GM18508 (cell line): ENCODE results near the gene PERP.

ENCODE experiments used
- ATAC-seq: cut with Tn5 transposase; IDR thresholded peaks from one replicate; pipeline ENCODE4 v1.9.1; 2021; ENCODE audit warnings: moderate number of reproducible peaks; ENCODE audit not compliant: insufficient read depth, unreplicated experiment

The PERP gene

DNA sequence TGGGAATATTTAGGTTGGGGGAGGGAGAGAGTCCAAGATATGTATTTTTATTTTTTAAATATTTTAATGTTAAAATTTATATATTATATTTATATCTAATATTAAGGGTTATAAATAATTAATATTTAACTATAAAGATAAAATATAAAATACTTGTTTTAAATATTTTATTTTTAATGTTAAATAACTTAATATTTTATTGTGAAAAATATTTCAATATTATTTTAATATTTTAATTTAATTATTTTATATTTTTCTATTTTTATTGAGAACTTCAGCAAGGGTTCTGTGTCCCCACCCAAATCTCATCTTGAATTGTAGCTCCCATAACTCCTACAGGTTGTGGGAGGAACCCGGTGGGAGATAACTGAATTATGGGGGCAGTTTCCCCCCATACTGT, 34.0 kb downstream of the PERP start:
- no peak for ATAC-seq

DNA sequence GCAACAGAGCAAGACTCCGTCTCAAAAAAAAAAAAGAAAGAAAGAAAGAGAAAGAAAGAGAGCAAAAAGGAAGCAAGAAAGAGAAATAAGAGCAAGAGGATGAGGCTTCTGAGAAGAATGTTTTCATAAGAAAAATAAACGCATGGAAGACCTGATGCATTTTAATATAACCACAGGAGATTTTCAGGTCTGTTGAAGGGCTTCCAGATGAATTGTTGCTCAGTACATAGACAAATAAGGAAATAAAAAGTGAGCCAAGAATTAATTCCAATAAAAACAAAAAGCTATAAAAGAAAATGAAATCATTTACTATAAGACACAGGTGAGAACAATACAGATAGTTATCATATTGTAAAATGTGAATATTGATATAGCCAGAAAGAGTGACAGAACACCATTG, 43.5 kb downstream of the PERP start:
- no peak for ATAC-seq

DNA sequence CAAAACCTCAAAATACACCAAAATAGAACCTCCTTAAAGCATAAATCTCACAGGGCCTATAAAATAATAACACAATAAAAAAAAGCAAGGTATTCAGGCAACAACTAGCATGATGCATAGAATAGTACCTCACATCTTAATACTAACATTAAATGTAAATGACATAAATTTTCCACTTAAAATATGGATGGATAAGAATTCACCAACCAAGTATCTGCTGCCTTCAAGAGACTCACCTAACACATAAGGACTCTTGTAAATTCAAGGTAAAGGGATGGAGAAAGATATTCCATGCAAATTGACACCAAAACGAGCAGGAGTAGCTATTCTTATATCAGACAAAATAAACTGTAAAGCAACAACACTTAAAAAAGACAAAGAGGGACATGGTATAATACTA, 52.2 kb downstream of the PERP start:
- no peak for ATAC-seq

DNA sequence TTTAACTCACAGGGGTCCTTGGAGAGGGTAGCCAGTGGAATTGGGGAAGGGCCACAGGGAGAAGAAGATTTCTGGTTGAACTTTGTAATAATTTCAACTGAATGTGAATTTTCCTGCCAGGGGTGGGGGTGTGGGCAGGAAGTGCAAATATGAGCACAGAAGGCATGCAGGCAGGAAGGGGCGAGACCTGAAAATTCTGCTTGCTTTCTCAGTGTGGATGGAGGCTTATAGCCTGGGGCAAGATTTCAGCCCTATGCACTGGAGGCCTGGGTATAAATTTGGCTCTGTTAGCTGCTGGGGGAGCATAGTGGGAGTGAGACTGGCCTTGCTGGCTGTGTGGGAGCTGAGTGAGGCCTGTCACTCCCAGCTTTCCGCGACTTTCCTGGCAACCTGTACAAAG, 54.4 kb downstream of the PERP start:
- no peak for ATAC-seq

DNA sequence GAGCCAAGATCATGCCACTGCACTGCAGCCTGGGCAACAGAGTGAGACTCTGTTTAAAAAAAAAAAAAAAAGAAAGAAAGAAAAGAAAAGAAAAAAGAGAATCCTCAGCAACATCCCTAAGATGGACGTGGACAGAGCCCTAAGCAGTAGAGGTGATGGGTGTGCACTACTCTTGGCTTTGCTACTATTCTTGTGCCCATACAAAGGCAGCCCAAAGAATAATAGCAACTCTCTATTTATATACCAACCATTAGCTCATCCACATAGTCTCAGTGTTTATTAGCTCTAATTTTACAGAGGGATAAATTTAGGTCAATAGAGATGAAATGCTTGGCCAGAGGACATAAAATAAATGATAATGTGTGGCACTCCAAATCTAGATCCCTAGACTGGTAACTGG, 62.2 kb downstream of the PERP start:
- no peak for ATAC-seq

DNA sequence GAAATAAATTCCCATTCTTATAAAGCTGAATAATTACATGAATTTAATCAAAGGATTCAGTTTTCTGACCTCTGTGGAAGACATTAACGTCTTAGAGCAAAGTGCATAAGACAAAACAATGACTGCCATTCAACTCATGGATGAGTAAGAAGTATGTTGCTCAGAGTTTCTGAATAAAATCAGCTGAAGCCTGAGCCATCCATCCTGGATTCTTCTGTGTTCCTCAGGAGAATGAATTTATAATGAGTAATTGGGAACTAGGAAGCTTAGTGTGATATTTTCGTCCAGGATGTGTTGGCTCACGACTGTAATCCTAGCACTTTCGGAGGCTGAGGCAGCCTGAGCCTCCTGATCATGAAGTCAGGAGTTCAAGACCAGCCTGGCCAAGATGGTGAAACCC, 62.8 kb downstream of the PERP start:
- no peak for ATAC-seq
